DND-41 (cell line): ENCODE data around the gene ARMC3.

Experiments
- ATAC-seq: fragments of 200-7000 bp; cut with Tn5 transposase; 3 replicates; pipeline ENCODE4 v1.9.1; 2021; ENCODE audit warnings: low read depth; ENCODE audit not compliant: insufficient read depth
- DNase-seq: peaks from one replicate; pipeline ENCODE4 v3.0.0-alpha.2; 2020
- H2AFZ ChIP-seq: 2 replicates; pipeline ENCODE4 v1.6.0; 2012; ENCODE audit warnings: low read depth, low read length
- H3K27ac ChIP-seq: 2 replicates; pipeline ENCODE4 v1.5.1; 2012; ENCODE audit warnings: low read length, inconsistent platforms
- H3K27me3 ChIP-seq: fragments of 200-600 bp; sonication (generic); 2 replicates; pipeline ENCODE4 v1.6.0; 2012; ENCODE audit warnings: low read length, mild to moderate bottlenecking, inconsistent platforms; ENCODE audit not compliant: insufficient read depth, poor library complexity
- H3K36me3 ChIP-seq: 2 replicates; pipeline ENCODE4 v1.5.1; 2012; ENCODE audit warnings: low read length, inconsistent platforms; ENCODE audit not compliant: insufficient read depth
- H3K4me1 ChIP-seq: 2 replicates; pipeline ENCODE4 v1.5.1; 2012; ENCODE audit warnings: mild to moderate bottlenecking, low read length; ENCODE audit not compliant: insufficient read depth
- H3K4me2 ChIP-seq: 2 replicates; pipeline ENCODE4 v1.6.0; 2012; ENCODE audit warnings: mild to moderate bottlenecking, moderate library complexity, low read length, inconsistent platforms; ENCODE audit not compliant: insufficient read depth
- H3K4me3 ChIP-seq, 2 experiments: fragments of 200-600 bp in 1 of 2; shearing (Covaris generic) in 1 of 2; 2 replicates each; pipeline ENCODE4 v1.5.1; 2012 to 2016; ENCODE audit warnings: inconsistent platforms in 2 of 2, low read length in 2 of 2, mild to moderate bottlenecking in 2 of 2, low read depth in 1 of 2, moderate library complexity in 1 of 2
- H3K79me2 ChIP-seq: 2 replicates; pipeline ENCODE4 v1.6.0; 2012; ENCODE audit warnings: low read length, inconsistent platforms; ENCODE audit not compliant: insufficient read depth
- H3K9ac ChIP-seq: 2 replicates; pipeline ENCODE4 v1.6.0; 2012; ENCODE audit warnings: low read depth, mild to moderate bottlenecking, inconsistent platforms, low read length, moderate library complexity
- H3K9me3 ChIP-seq: 2 replicates; pipeline ENCODE4 v1.5.1; 2012; ENCODE audit warnings: low read length, moderate library complexity, mild to moderate bottlenecking, inconsistent platforms; ENCODE audit not compliant: insufficient read depth, severe bottlenecking
- H4K20me1 ChIP-seq: 2 replicates; pipeline ENCODE4 v1.6.0; 2012; ENCODE audit warnings: low read length; ENCODE audit not compliant: insufficient read depth
- EZH2 ChIP-seq: IDR thresholded peaks from 3 replicates; pipeline ENCODE4 v1.6.1; 2012; ENCODE audit warnings: borderline replicate concordance, low read depth, mild to moderate bottlenecking, moderate library complexity, low read length, inconsistent platforms; ENCODE audit not compliant: severe bottlenecking
- TF ChIP-seq, protein P1 (sequence below): IDR thresholded peaks from 2 replicates; pipeline ENCODE4 v1.5.1; 2012; ENCODE audit warnings: borderline replicate concordance, low read length, moderate library complexity, mild to moderate bottlenecking; ENCODE audit not compliant: poor library complexity, severe bottlenecking; ENCODE audit errors: extremely low read depth

The ARMC3 gene

DNA sequence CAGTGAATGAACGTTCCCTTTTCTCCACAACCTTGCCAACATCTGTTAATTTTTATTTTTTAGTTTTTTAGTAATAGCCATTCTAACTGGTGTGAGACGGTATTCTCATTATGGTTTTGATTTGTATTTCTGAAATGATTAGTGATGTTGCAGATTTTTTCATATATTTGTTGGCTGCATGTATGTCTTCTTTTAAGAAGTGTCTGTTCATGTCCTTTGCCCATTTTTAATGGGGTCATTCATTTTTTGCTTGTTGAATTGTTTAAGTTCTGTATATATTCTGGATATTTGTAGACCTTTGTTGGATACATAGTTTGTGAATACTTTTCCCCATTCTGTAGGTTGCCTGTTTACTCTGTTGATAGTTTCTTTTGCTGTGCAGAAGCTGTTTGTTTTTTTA is 93.6 kb downstream of the ARMC3 start:
- no peaks in the 10 kb centered on the region for H3K27me3 ChIP-seq
- TF ChIP-seq EZH2: no peak
- TF ChIP-seq, protein P1, sequence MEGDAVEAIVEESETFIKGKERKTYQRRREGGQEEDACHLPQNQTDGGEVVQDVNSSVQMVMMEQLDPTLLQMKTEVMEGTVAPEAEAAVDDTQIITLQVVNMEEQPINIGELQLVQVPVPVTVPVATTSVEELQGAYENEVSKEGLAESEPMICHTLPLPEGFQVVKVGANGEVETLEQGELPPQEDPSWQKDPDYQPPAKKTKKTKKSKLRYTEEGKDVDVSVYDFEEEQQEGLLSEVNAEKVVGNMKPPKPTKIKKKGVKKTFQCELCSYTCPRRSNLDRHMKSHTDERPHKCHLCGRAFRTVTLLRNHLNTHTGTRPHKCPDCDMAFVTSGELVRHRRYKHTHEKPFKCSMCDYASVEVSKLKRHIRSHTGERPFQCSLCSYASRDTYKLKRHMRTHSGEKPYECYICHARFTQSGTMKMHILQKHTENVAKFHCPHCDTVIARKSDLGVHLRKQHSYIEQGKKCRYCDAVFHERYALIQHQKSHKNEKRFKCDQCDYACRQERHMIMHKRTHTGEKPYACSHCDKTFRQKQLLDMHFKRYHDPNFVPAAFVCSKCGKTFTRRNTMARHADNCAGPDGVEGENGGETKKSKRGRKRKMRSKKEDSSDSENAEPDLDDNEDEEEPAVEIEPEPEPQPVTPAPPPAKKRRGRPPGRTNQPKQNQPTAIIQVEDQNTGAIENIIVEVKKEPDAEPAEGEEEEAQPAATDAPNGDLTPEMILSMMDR: no peak

DNA sequence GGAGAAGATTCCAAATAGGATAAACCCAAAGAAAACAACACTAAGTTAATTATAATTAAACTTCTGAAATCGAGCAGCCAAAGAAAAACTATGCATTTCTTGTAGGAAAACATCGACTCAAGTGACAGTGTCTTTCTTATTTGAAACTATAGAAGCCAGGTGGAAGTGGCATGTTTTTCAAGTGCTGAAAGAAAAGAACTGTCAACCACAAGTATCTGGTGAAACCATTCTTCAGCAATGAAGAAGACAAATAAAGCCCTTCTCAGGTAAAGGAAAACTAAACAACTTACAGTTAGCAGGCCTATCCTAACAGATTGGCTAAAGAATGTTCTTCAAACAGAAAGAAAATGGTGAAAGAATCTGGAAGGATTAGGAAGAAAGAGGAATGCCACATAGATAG is 96.1 kb downstream of the ARMC3 start:
- H3K4me3 ChIP-seq: no peak overlapping the region
- no peak overlapping the region for H3K4me2 ChIP-seq
- no peak for ATAC-seq
- H3K9me3 ChIP-seq: no peaks in the 10 kb centered on the region
- no peak for TF ChIP-seq EZH2
- TF ChIP-seq, protein P1: no peak
- H3K9ac ChIP-seq: no peak overlapping the region
- no peaks in the 10 kb centered on the region for H4K20me1 ChIP-seq
- H3K79me2 ChIP-seq: no peaks in the 10 kb centered on the region
- no peaks in the 10 kb centered on the region for H3K27me3 ChIP-seq
- no peak overlapping the region for H3K27ac ChIP-seq
- DNase-seq: no peak
- H3K4me1 ChIP-seq: no peaks in the 10 kb centered on the region
- no peak overlapping the region for H2AFZ ChIP-seq
- H3K36me3 ChIP-seq: no peaks in the 10 kb centered on the region

More for the DNA sequence above, 93.6 kb downstream of the ARMC3 start:
- H3K9me3 ChIP-seq: no peaks in the 10 kb centered on the region
- H2AFZ ChIP-seq: no peak overlapping the region
- DNase-seq: no peak
- no peak overlapping the region for H3K4me3 ChIP-seq
- no peaks in the 10 kb centered on the region for H4K20me1 ChIP-seq
- H3K9ac ChIP-seq: no peak overlapping the region
- H3K27ac ChIP-seq: no peak overlapping the region
- no peaks in the 10 kb centered on the region for H3K4me1 ChIP-seq
- H3K36me3 ChIP-seq: no peaks in the 10 kb centered on the region
- no peak overlapping the region for H3K4me2 ChIP-seq
- ATAC-seq: no peak
- H3K79me2 ChIP-seq: no peaks in the 10 kb centered on the region

DNA sequence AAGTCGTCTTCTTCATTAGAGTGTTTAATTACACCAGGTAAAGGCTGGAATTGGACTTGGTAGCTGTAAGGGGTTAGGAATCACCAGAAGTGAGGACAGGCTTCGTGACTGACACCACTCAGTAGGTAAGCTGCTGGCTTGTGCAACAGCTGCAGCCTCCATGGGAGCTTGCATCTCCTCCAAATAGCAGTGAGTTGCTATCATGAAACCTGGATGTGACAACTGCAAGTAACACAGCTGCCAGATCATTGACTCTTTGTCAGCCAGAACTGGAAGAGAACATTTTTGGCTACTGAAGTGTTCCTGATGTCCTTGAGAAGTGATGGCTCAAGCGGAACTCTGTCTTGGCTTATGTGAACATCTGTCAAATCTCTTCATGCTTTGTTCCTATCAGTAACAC is 103.5 kb downstream of the ARMC3 start:
- no peak for ATAC-seq
- no peaks in the 10 kb centered on the region for H3K9me3 ChIP-seq
- no peak for TF ChIP-seq EZH2
- TF ChIP-seq, protein P1: no peak
- H3K36me3 ChIP-seq: no peaks in the 10 kb centered on the region
- DNase-seq: no peak
- H3K27me3 ChIP-seq: peaks cover 5% of the 10 kb centered on the region
- H2AFZ ChIP-seq: no peak overlapping the region
- H4K20me1 ChIP-seq: no peaks in the 10 kb centered on the region
- no peak overlapping the region for H3K27ac ChIP-seq
- H3K79me2 ChIP-seq: no peaks in the 10 kb centered on the region
- no peaks in the 10 kb centered on the region for H3K4me1 ChIP-seq
- no peak overlapping the region for H3K4me2 ChIP-seq
- no peak overlapping the region for H3K9ac ChIP-seq
- H3K4me3 ChIP-seq: no peak overlapping the region

DNA sequence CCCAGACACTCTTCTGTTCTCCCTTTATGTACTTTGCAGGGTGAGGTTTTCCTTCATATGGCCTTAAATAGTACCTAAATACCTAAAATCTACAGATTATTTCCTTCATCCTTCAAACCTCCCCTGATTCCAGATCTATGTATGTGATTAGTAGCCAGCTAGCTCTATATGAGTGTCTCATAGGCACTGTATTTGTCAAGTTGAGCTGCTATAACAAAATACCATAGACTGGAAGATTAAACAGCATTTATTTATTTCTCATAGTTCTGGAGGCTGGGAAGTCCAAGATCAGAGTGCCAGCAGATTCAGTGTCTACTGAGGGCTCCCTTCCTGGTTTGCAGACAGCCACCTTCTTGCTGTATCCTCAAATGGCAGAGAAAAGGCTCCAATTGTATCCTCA is 106.9 kb downstream of the ARMC3 start:
- no peak overlapping the region for H3K9ac ChIP-seq
- no peak overlapping the region for H2AFZ ChIP-seq
- DNase-seq (no peak), ATAC-seq (no peak)
- no peaks in the 10 kb centered on the region for H3K9me3 ChIP-seq
- no peaks in the 10 kb centered on the region for H3K36me3 ChIP-seq
- H3K4me1 ChIP-seq: no peaks in the 10 kb centered on the region
- no peak overlapping the region for H3K27ac ChIP-seq
- H3K27me3 ChIP-seq: peaks cover 8% of the 10 kb centered on the region
- no peaks in the 10 kb centered on the region for H4K20me1 ChIP-seq
- H3K4me2 ChIP-seq: no peak overlapping the region
- no peak for TF ChIP-seq EZH2
- TF ChIP-seq, protein P1: no peak
- no peaks in the 10 kb centered on the region for H3K79me2 ChIP-seq
- no peak overlapping the region for H3K4me3 ChIP-seq
